RWPE1 (cell line): Measurements from ENCODE around the gene SLC28A1.
A peak's percentile ranks its signal among the peaks of the same experiment; 100 is the strongest.
"Not testable (repeated sequence)": the region's sequence is repeated elsewhere in the genome, so short reads cannot be mapped to it uniquely, and the experiment has no call there.

ENCODE experiments used
- CTCF ChIA-PET: fragments of 350-600 bp; sonication (Branson Sonifier 250); formaldehyde crosslinking; extraction: SDS; loops from one replicate; lab custom pipeline; 2021; lab: Yijun Ruan, JAX
- POLR2A ChIA-PET: fragments of 400-600 bp; formaldehyde crosslinking; extraction: SDS; loops from one replicate; lab custom pipeline; 2020; ENCODE audit warnings: antibody characterized with exemption; ENCODE audit not compliant: low non-redundant PET; lab: Yijun Ruan, JAX
- DNase-seq: peaks from one replicate; pipeline ENCODE4 v3.0.0; 2012; ENCODE audit warnings: low spot score
- H3K27ac ChIP-seq: fragments of 450-650 bp; 2 replicates; pipeline ENCODE4 v1.5.1; 2017
- TF ChIP-seq, protein P1 (sequence below): fragments of 450-650 bp; conservative IDR thresholded peaks from 2 replicates; pipeline ENCODE4 v1.5.1; 2017; ENCODE audit warnings: low read depth, mild to moderate bottlenecking

The SLC28A1 gene

GRCh38 chr15:84873997-84874396 is 10.5 kb upstream of the SLC28A1 start:
- H3K27ac ChIP-seq: no peak overlapping the region
- TF ChIP-seq, protein P1, sequence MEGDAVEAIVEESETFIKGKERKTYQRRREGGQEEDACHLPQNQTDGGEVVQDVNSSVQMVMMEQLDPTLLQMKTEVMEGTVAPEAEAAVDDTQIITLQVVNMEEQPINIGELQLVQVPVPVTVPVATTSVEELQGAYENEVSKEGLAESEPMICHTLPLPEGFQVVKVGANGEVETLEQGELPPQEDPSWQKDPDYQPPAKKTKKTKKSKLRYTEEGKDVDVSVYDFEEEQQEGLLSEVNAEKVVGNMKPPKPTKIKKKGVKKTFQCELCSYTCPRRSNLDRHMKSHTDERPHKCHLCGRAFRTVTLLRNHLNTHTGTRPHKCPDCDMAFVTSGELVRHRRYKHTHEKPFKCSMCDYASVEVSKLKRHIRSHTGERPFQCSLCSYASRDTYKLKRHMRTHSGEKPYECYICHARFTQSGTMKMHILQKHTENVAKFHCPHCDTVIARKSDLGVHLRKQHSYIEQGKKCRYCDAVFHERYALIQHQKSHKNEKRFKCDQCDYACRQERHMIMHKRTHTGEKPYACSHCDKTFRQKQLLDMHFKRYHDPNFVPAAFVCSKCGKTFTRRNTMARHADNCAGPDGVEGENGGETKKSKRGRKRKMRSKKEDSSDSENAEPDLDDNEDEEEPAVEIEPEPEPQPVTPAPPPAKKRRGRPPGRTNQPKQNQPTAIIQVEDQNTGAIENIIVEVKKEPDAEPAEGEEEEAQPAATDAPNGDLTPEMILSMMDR: no peak
- POLR2A ChIA-PET: no interaction called here
- CTCF ChIA-PET: no interaction called here
- DNase-seq: no peak

DNA sequence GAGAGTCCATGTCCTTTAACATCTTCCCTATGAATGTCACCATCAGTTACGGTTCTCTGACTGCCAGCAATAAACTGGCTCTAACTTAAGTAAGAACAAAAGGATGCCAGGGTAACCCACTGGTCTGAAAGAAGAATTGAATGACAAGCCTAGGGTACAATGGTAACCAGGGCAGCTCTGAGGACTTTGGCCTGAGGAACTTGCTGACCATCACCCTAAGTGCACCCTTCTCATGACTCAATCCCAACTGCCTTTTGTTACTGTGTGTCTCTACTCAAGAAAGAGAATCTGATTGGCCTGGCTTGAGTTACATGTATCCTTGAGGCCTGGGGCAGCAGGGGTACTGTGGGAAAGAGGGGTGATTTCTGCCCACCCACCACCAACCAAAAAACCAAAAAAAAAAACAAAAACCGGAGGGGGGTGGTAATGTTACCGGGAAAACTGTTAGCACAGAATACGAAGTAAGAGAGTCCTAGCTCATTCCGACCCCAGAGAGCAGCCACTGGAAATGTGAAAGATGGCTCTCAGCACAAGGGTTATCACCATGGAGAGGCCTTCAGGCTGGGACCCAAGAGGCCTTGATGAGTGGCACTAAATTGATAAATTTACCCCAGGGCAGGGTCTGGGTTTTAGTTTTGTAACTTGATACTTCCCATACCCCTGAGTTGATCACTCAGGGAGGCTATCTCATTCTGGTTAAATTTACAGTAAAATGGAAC is 9.3 kb upstream of the SLC28A1 start:
- TF ChIP-seq, protein P1: no peak
- DNase-seq: no peak
- POLR2A ChIA-PET: no interaction called here
- H3K27ac ChIP-seq: no peak overlapping the region
- CTCF ChIA-PET: no interaction called here

DNA sequence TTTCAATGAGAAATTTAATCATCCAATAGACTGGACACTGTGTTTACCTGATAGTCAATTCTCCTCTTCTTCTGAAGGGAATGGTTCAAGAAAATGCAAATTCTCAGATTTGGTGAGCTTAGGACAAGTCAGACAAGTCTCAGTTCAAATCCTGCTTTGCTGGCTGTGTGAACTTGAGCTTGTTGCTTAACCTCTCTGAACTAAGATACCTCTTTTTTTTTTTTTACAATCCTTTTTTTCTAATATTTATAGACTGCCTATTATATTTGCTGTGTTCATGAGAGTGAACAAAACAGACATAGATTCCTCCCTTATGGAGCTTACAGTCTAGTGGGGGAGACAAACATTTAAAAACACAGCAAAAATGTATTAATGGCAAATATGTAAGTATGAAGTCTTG is 8.2 kb upstream of the SLC28A1 start:
- DNase-seq: no peak
- no peak overlapping the region for H3K27ac ChIP-seq
- ChIA-PET CTCF (interaction anchor here (0.6 to 0.9 kb wide), 2 partner anchors 92 to 244 kb away, joined by 3 to 6 read pairs; no protein-coding TSS in a partner anchor), POLR2A (interaction anchor here (1.1 kb wide), 1 partner anchor 76 kb away, joined by 6 read pairs; no protein-coding TSS in a partner anchor)
- TF ChIP-seq, protein P1: no peak

GRCh38 chr15:84877701-84878100 is 6.8 kb upstream of the SLC28A1 start:
- POLR2A ChIA-PET, DNase-seq, H3K27ac ChIP-seq: not testable (repeated sequence)
- CTCF ChIA-PET: interaction anchor here (0.6 to 0.9 kb wide), 4 partner anchors 12 to 219 kb away, joined by 3 to 5 read pairs (median 4); no protein-coding TSS in a partner anchor

DNA sequence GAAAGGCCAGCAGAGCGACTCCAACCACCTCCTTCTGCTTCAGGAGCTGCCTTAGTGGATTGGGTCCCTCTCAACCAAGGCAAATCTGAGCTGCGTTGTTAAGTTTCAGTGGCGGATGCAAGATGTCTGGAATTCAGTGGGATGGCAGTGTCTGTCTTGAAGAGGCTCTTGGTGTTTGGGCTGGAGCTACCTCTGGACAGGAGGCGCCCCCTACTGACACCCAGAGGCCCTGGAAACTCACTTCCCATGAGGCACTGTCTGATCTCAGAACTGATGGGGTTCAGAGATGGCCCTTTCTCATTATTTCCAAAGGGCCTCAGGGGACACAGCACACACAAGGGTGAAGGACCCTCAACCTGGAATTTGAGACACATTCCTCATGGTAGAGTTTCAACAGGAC is 6.0 kb upstream of the SLC28A1 start:
- no peak overlapping the region for H3K27ac ChIP-seq
- TF ChIP-seq, protein P1: no peak
- ChIA-PET POLR2A (no interaction called here), CTCF (interaction anchor here (0.6 to 1.0 kb wide), 7 partner anchors 11 to 220 kb away, joined by 3 to 5 read pairs (median 3); no protein-coding TSS in a partner anchor)
- DNase-seq: peak; percentile 71

DNA sequence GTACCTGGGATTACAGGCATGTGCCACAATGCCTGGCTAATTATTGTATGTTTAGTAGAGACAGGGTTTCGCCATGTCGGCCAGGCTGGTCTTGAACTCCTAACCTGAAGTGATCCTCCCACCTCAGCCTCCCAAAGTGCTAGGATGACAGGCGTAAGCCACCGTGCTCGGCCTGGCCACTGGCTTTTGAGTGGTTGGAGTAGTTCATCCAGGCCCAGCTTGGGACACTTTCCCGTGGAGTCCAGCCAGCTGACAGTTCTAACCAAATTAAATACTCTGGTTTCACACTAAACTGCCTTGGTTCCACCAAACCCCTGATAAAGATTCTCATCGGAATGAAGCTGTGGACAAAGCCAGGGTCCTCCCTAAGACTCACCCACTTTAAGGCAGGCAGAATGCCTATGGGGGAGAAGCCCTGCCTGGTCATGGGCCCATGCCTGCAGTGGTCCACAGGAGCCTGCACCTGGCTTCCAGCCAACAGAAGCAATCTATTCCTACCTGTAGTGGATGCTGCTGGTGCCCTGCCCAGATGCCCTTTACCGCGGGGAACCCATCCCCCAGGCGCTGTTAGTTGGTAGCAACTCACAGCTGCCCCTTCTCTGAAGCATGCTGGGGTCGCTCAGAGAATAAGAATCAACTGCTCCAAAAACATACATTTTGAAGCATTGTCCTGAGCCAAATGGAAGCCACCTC is 5.2 kb upstream of the SLC28A1 start:
- no peak overlapping the region for H3K27ac ChIP-seq
- TF ChIP-seq, protein P1: no peak
- ChIA-PET POLR2A (no interaction called here), CTCF (interaction anchor here (0.6 to 1.0 kb wide), 3 partner anchors 11 to 227 kb away, joined by 3 read pairs; no protein-coding TSS in a partner anchor)
- DNase-seq: no peak
